ENCODE data around the gene CLK2. TPM values are rescaled to one million over a fixed set of nuclear protein-coding genes. Genes with fewer than 3 reads are reported as not detected.

The CLK2 gene
- total RNA-seq, 1 experiment from 2014 or later, result 72.6 TPM

- no peak for ATAC-seq
- Histone ChIP-seq H3K27ac (ENCODE audit: low read depth, low read length) (no peak overlapping the region), H3K9ac (ENCODE audit: low read length) (no peak overlapping the region), H3K9me3 (ENCODE audit: control insufficient read depth in 1 of 2, insufficient read depth in 1 of 2, low read depth in 1 of 2, low read length in 2 of 2) (no peaks in the 10 kb centered on the region), H3K27me3 (ENCODE audit: insufficient read depth, low read length) (no peaks in the 10 kb centered on the region), H3K79me2 (ENCODE audit: insufficient read depth, low read length) (peaks cover 49% of the 10 kb centered on the region), H3K4me2 (ENCODE audit: low read length) (no peak overlapping the region), H3K36me3 (ENCODE audit: control insufficient read depth in 1 of 2, insufficient read depth in 2 of 2, low read length in 2 of 2) (peaks cover 55 to 67% of the 10 kb centered on the region in 2 experiments), H4K20me1 (ENCODE audit: insufficient read depth) (no peaks in the 10 kb centered on the region), H3K4me1 (ENCODE audit: control insufficient read depth in 1 of 2, insufficient read depth in 2 of 2, low read length in 2 of 2) (peaks cover 4 to 9% of the 10 kb centered on the region in 2 experiments; a peak in 3 of 4 replicates), H3K9me2 (ENCODE audit: insufficient read depth) (no peaks in the 10 kb centered on the region), H3K4me3 (replicated peaks in 1 of 2; ENCODE audit: low read depth in 1 of 2, low read length in 2 of 2) (no peak overlapping the region), H2AFZ (ENCODE audit: low read depth, low read length, poor library complexity, severe bottlenecking) (no peak overlapping the region)
- POLR2A ChIA-PET, result no interaction called here
- RAD21 ChIA-PET (ENCODE audit: low non-redundant PET in 1 of 2, low total read pairs in 2 of 2, uncharacterized antibody in 2 of 2, unreplicated experiment in 2 of 2), result no interaction called here
- CTCF ChIA-PET, result no interaction called here
- no TSS peak for BruUV-seq (replicated peaks)
- TF ChIP-seq SRF (IDR thresholded peaks at IDR 0.05; ENCODE audit: low read depth), result no peak
- TF ChIP-seq ZFX (IDR thresholded peaks at IDR 0.05), result no peak
- no peak for TF ChIP-seq POLR2A (IDR thresholded peaks at IDR 0.05; ENCODE audit: borderline replicate concordance, extremely low read depth, insufficient read depth, insufficient read length)
- no peak for TF ChIP-seq ELF1 (IDR thresholded peaks at IDR 0.05; ENCODE audit: borderline replicate concordance, low read depth)
- no peak for TF ChIP-seq TCF7L2 (IDR thresholded peaks at IDR 0.05; ENCODE audit: borderline replicate concordance, extremely low read depth, insufficient read depth, insufficient read length)
- TF ChIP-seq FOSL1 (IDR thresholded peaks at IDR 0.05; ENCODE audit: low read depth), result no peak
- no peak for TF ChIP-seq SIN3A (IDR thresholded peaks at IDR 0.05; ENCODE audit: low read depth)
- TF ChIP-seq YY1 (IDR thresholded peaks at IDR 0.05; ENCODE audit: extremely low read depth, insufficient replicate concordance, low read depth, low read length), result no peak
- TF ChIP-seq, protein P1, sequence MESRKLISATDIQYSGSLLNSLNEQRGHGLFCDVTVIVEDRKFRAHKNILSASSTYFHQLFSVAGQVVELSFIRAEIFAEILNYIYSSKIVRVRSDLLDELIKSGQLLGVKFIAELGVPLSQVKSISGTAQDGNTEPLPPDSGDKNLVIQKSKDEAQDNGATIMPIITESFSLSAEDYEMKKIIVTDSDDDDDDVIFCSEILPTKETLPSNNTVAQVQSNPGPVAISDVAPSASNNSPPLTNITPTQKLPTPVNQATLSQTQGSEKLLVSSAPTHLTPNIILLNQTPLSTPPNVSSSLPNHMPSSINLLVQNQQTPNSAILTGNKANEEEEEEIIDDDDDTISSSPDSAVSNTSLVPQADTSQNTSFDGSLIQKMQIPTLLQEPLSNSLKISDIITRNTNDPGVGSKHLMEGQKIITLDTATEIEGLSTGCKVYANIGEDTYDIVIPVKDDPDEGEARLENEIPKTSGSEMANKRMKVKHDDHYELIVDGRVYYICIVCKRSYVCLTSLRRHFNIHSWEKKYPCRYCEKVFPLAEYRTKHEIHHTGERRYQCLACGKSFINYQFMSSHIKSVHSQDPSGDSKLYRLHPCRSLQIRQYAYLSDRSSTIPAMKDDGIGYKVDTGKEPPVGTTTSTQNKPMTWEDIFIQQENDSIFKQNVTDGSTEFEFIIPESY (IDR thresholded peaks at IDR 0.05; ENCODE audit: extremely low read depth, insufficient replicate concordance, low read length), result no peak
- TF ChIP-seq EZH2phosphoT487 (IDR thresholded peaks at IDR 0.05; ENCODE audit: borderline replicate concordance), result no peak
- TF ChIP-seq, protein P2, sequence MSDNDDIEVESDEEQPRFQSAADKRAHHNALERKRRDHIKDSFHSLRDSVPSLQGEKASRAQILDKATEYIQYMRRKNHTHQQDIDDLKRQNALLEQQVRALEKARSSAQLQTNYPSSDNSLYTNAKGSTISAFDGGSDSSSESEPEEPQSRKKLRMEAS (IDR thresholded peaks at IDR 0.05), result no peak
- no peak for TF ChIP-seq POLR2AphosphoS5 (IDR thresholded peaks at IDR 0.05; ENCODE audit: low read depth, low read length)
- no peak for TF ChIP-seq ZNF274 (IDR thresholded peaks at IDR 0.05; ENCODE audit: low read depth, low read length)
- TF ChIP-seq, protein P3, sequence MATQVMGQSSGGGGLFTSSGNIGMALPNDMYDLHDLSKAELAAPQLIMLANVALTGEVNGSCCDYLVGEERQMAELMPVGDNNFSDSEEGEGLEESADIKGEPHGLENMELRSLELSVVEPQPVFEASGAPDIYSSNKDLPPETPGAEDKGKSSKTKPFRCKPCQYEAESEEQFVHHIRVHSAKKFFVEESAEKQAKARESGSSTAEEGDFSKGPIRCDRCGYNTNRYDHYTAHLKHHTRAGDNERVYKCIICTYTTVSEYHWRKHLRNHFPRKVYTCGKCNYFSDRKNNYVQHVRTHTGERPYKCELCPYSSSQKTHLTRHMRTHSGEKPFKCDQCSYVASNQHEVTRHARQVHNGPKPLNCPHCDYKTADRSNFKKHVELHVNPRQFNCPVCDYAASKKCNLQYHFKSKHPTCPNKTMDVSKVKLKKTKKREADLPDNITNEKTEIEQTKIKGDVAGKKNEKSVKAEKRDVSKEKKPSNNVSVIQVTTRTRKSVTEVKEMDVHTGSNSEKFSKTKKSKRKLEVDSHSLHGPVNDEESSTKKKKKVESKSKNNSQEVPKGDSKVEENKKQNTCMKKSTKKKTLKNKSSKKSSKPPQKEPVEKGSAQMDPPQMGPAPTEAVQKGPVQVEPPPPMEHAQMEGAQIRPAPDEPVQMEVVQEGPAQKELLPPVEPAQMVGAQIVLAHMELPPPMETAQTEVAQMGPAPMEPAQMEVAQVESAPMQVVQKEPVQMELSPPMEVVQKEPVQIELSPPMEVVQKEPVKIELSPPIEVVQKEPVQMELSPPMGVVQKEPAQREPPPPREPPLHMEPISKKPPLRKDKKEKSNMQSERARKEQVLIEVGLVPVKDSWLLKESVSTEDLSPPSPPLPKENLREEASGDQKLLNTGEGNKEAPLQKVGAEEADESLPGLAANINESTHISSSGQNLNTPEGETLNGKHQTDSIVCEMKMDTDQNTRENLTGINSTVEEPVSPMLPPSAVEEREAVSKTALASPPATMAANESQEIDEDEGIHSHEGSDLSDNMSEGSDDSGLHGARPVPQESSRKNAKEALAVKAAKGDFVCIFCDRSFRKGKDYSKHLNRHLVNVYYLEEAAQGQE (IDR thresholded peaks at IDR 0.05; ENCODE audit: low read depth), result no peak
- TF ChIP-seq CTCF (IDR thresholded peaks at IDR 0.05 in 2 of 3, conservative IDR thresholded peaks at IDR 0.05 in 1 of 3; ENCODE audit: borderline replicate concordance in 1 of 3, insufficient read depth in 1 of 3, low read depth in 2 of 3, low read length in 2 of 3), result no peak
- TF ChIP-seq JUND (IDR thresholded peaks at IDR 0.05), result no peak
- no peak for TF ChIP-seq RAD21 (IDR thresholded peaks at IDR 0.05; ENCODE audit: low read depth)
- TF ChIP-seq EGR1 (IDR thresholded peaks at IDR 0.05; ENCODE audit: low read depth), result no peak
- no peak for DNase-seq (ENCODE audit: low read depth, low spot score)
- intact Hi-C loops (cut with micrococcal nuclease), result no loop called here
Observed at GRCh38 chr1:155268630-155269029, 4.7 kb downstream of the CLK2 start.
